CD14-positive monocyte (primary cell): ENCODE results near the gene ISG15. TPM values are rescaled to one million over a fixed set of nuclear protein-coding genes. Genes with fewer than 3 reads are reported as not detected.

Source experiments
- DNase-seq, 3 donors: peaks; one replicate each; pipeline ENCODE4 v3.0.0-alpha.2; 2011 to 2022
- H2AFZ ChIP-seq: 2 replicates; pipeline ENCODE4 v1.6.0; 2012; ENCODE audit warnings: mild to moderate bottlenecking, low read depth, low read length, inconsistent platforms; ENCODE audit not compliant: insufficient read depth, poor library complexity, severe bottlenecking
- H3K27ac ChIP-seq, 2 donors: 1 replicate in 1 of 2; 2 replicates in 1 of 2; pipeline ENCODE4 v1.5.1; 2012 to 2013; ENCODE audit warnings: low read length in 2 of 2, control low read depth in 1 of 2, inconsistent platforms in 1 of 2, low read depth in 1 of 2, mild to moderate bottlenecking in 1 of 2
- H3K27me3 ChIP-seq, 2 donors: one replicate each; pipeline versions ENCODE4 v1.6.0 to v1.6.1; 2011 to 2013; ENCODE audit warnings: low read length in 2 of 2; ENCODE audit not compliant: control insufficient read depth in 2 of 2, insufficient read depth in 2 of 2
- H3K36me3 ChIP-seq, 2 donors: replicated peaks in 1 of 2; 1 replicate in 1 of 2; 2 replicates in 1 of 2; pipeline versions ENCODE4 v1.5.1 to v1.6.1; 2012 to 2013; ENCODE audit warnings: low read length in 2 of 2, control low read depth in 1 of 2, inconsistent platforms in 1 of 2, mild to moderate bottlenecking in 1 of 2; ENCODE audit not compliant: insufficient read depth in 2 of 2, control insufficient read depth in 1 of 2
- H3K4me1 ChIP-seq, 2 donors: 1 replicate in 1 of 2; 2 replicates in 1 of 2; pipeline versions ENCODE4 v1.5.1 to v1.6.1; 2012 to 2013; ENCODE audit warnings: low read length in 2 of 2, control low read depth in 1 of 2, inconsistent platforms in 1 of 2, mild to moderate bottlenecking in 1 of 2, moderate library complexity in 1 of 2; ENCODE audit not compliant: insufficient read depth in 2 of 2, control insufficient read depth in 1 of 2
- H3K4me2 ChIP-seq: replicated peaks from 2 replicates; pipeline ENCODE3; 2012; ENCODE audit warnings: low read length, moderate library complexity, mild to moderate bottlenecking; ENCODE audit not compliant: poor library complexity, severe bottlenecking; ENCODE audit errors: extremely low read depth
- H3K4me3 ChIP-seq, 3 experiments: fragments of 200-600 bp in 1 of 3; sonication (generic) in 1 of 3; replicated peaks in 1 of 3; 1 replicate in 2 of 3; 2 replicates in 1 of 3; pipeline ENCODE4 v1.5.1; 2011 to 2013; ENCODE audit warnings: low read length in 3 of 3, mild to moderate bottlenecking in 3 of 3, control low read depth in 2 of 3, low read depth in 2 of 3, inconsistent platforms in 1 of 3, moderate library complexity in 1 of 3
- H3K79me2 ChIP-seq: 2 replicates; pipeline ENCODE4 v1.6.0; 2012; ENCODE audit warnings: mild to moderate bottlenecking, control low read depth, inconsistent platforms, low read length, moderate library complexity; ENCODE audit not compliant: insufficient read depth
- H3K9ac ChIP-seq: 2 replicates; pipeline ENCODE4 v1.6.0; 2017; ENCODE audit warnings: low read length, mild to moderate bottlenecking; ENCODE audit not compliant: insufficient read depth, poor library complexity, severe bottlenecking
- H3K9me3 ChIP-seq, 2 donors: replicated peaks in 1 of 2; 1 replicate in 1 of 2; 2 replicates in 1 of 2; pipeline versions ENCODE4 v1.5.1 to v1.6.1; 2012 to 2013; ENCODE audit warnings: low read length in 2 of 2, control low read depth in 1 of 2; ENCODE audit not compliant: control insufficient read depth in 1 of 2, insufficient read depth in 1 of 2
- H4K20me1 ChIP-seq: 2 replicates; pipeline ENCODE4 v1.6.0; 2012; ENCODE audit warnings: mild to moderate bottlenecking, low read length, control low read depth, moderate library complexity; ENCODE audit not compliant: insufficient read depth
- H3K27ac Mint-ChIP-seq, 7 donors: one replicate each; pipeline ENCODE4 v1.8.0; 2020; ENCODE audit warnings: mild to moderate bottlenecking in 7 of 7, mixed read lengths in 7 of 7, moderate library complexity in 6 of 7, inconsistent platforms in 2 of 7
- H3K27me3 Mint-ChIP-seq, 3 donors: one replicate each; pipeline ENCODE4 v1.8.0; 2021 to 2022; ENCODE audit warnings: low read depth in 3 of 3, mild to moderate bottlenecking in 3 of 3, mixed read lengths in 3 of 3, moderate library complexity in 3 of 3, inconsistent platforms in 1 of 3
- H3K36me3 Mint-ChIP-seq, 2 donors: one replicate each; pipeline ENCODE4 v1.8.0; 2020; ENCODE audit warnings: mixed read lengths in 2 of 2, inconsistent platforms in 1 of 2, mild to moderate bottlenecking in 1 of 2
- H3K4me1 Mint-ChIP-seq: one replicate; pipeline ENCODE4 v1.8.0; 2020; ENCODE audit warnings: mild to moderate bottlenecking, mixed read lengths
- H3K4me3 Mint-ChIP-seq, 2 donors: one replicate each; pipeline ENCODE4 v1.8.0; 2020; ENCODE audit warnings: mild to moderate bottlenecking in 2 of 2, mixed read lengths in 2 of 2, moderate library complexity in 1 of 2
- H3K9me3 Mint-ChIP-seq, 7 donors: one replicate each; pipeline ENCODE4 v1.8.0; 2020 to 2022; ENCODE audit warnings: mixed read lengths in 7 of 7, mild to moderate bottlenecking in 6 of 7, moderate library complexity in 6 of 7, inconsistent platforms in 2 of 7
- CTCF ChIP-seq: fragments of 200-600 bp; IDR thresholded peaks from one replicate; pipeline ENCODE4 v1.8.0; 2022; ENCODE audit warnings: antibody characterized with exemption, mild to moderate bottlenecking
- WGBS: methylation state at CpG from one replicate; pipeline ENCODE4 v1.1.5; 2013; ENCODE audit warnings: missing lambda C conversion rate; ENCODE audit not compliant: insufficient coverage; 5-methylcytosine and 5-hydroxymethylcytosine counted together
- intact Hi-C, 2 donors: fragments of 100-400 bp; cut with micrococcal nuclease; formaldehyde crosslinking; loops; one replicate each; pipeline versions ENCODE4 v1.15.0 to v1.15.1; 2023
- polyA plus RNA-seq, 3 donors: library from polyadenylated mRNA; depleted of rRNA in 1 of 3; unstranded in 2 of 3; stranded (reverse) in 1 of 3; fragments of 300-500 nt in 2 of 3; fragments of >200 nt in 1 of 3; fragmentation: Illumina TruSeq in 2 of 3; gene quantifications; 1 replicate in 2 of 3; 2 replicates in 1 of 3; pipeline ENCODE4 v1.2.3, GENCODE V29; 2012 to 2021

Gene ISG15
- polyA plus RNA-seq, 3 donors = 128 to 241 (median 145) TPM

DNA sequence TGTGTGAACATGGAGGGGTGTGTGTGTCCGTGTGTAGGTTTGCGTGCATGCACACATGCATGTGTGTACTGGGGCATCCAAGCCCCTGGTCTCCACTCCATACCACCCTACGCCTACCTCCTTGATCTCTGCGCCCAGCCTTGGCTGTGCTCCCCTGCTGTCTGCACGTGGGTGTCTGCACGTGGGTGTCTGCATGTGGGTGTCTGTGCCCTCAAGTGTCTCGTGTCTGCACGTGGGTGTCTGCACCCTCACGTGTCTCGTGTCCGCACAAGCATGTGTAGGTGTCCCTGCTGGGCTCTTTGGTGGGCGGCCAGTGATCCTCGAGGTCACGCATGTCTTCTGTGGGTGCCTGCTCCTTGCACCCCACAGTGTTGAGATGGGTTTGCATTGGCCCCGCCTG, 39.7 kb downstream of the ISG15 start:
- Mint-ChIP-seq H3K27me3 (peaks cover 14 to 16% (median 16%) of the 10 kb centered on the region in 3 donors), H3K4me3 (no peak overlapping the region), H3K36me3 (no peaks in the 10 kb centered on the region), H3K9me3 (peaks cover 0 to 3% (median 0%) of the 10 kb centered on the region in 7 donors), H3K27ac (peak overlapping the region in 1 of 7 donors; percentile 57), H3K4me1 (no peaks in the 10 kb centered on the region)
- Histone ChIP-seq H3K27me3 (peaks cover 0 to 4% of the 10 kb centered on the region in 2 donors), H3K4me1 (no peaks in the 10 kb centered on the region), H3K36me3 (no peaks in the 10 kb centered on the region), H3K4me3 (no peak overlapping the region), H3K27ac (no peak overlapping the region), H2AFZ (no peak overlapping the region), H3K4me2 (no peak overlapping the region), H3K79me2 (no peaks in the 10 kb centered on the region), H4K20me1 (no peaks in the 10 kb centered on the region), H3K9ac (no peak overlapping the region), H3K9me3 (no peaks in the 10 kb centered on the region)
- WGBS = 98% methylated on average over 11 of the region's 15 CpGs
- intact Hi-C loops = no loop called here
- no peak for DNase-seq
- no peak for TF ChIP-seq CTCF

DNA sequence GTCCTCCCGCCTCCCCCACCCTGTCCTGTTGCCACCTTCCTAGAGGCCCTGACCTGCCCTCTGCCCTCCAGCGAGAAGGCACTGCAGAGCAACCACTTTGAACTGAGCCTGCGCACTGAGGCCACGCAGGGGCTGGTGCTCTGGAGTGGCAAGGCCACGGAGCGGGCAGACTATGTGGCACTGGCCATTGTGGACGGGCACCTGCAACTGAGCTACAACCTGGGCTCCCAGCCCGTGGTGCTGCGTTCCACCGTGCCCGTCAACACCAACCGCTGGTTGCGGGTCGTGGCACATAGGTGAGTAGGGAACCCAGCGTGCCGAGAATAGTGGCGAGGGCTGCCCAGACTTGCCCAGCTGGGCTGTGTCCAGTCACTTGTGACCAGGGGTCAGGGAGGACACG, 40.4 kb downstream of the ISG15 start:
- 97% methylated on average over 18 of the region's 18 CpGs for WGBS
- Histone ChIP-seq H3K4me2 (no peak overlapping the region), H3K9ac (no peak overlapping the region), H3K27me3 (peaks cover 0 to 10% of the 10 kb centered on the region in 2 donors), H3K79me2 (no peaks in the 10 kb centered on the region), H3K4me3 (no peak overlapping the region), H2AFZ (no peak overlapping the region), H3K9me3 (no peaks in the 10 kb centered on the region), H3K4me1 (peaks cover under 1 to 1% of the 10 kb centered on the region in 2 donors), H3K27ac (no peak overlapping the region), H4K20me1 (no peaks in the 10 kb centered on the region), H3K36me3 (no peaks in the 10 kb centered on the region)
- no peak overlapping the region for H3K4me3 Mint-ChIP-seq
- peaks cover under 1% of the 10 kb centered on the region for H3K4me1 Mint-ChIP-seq
- no peak for DNase-seq
- intact Hi-C loops = no loop called here
- TF ChIP-seq CTCF = no peak
- H3K9me3 Mint-ChIP-seq = peaks cover 0 to 3% (median 0%) of the 10 kb centered on the region in 7 donors
- peaks cover 20 to 23% (median 21%) of the 10 kb centered on the region in 3 donors for H3K27me3 Mint-ChIP-seq
- H3K36me3 Mint-ChIP-seq = peaks cover 0 to 1% of the 10 kb centered on the region in 2 donors
- H3K27ac Mint-ChIP-seq = no peak overlapping the region
